VCaP (cell line): ENCODE results near the gene DIP2A.
A peak's percentile ranks its signal among the peaks of the same experiment; 100 is the strongest.
"Not testable (repeated sequence)": the region's sequence is repeated elsewhere in the genome, so short reads cannot be mapped to it uniquely, and the experiment has no call there.

ENCODE experiments used
- H3K27ac ChIP-seq: fragments of 450-650 bp; 2 replicates; pipeline ENCODE4 v1.5.1; 2017
- CTCF ChIP-seq: fragments of 450-650 bp; conservative IDR thresholded peaks from 2 replicates; pipeline ENCODE4 v1.5.1; 2017; ENCODE audit warnings: mild to moderate bottlenecking, moderate library complexity

The DIP2A gene

GRCh38 chr21:46441331-46441730 is 17.4 kb upstream of the DIP2A start:
- no peak overlapping the region for H3K27ac ChIP-seq
- TF ChIP-seq CTCF: no peak

- H3K27ac ChIP-seq: no peak overlapping the region
- TF ChIP-seq CTCF: no peak
Measured at GRCh38 chr21:46441961-46442498, 16.7 kb upstream of the DIP2A start.

- TF ChIP-seq CTCF: no peak
- H3K27ac ChIP-seq: peak overlapping the region; percentile 16
Measured at GRCh38 chr21:46442938-46443337, 15.8 kb upstream of the DIP2A start.

- peak overlapping the region; percentile 16; the same call in 1 of the 2 replicates for H3K27ac ChIP-seq
- TF ChIP-seq CTCF: no peak
Measured at GRCh38 chr21:46443910-46444309, 14.8 kb upstream of the DIP2A start.

- no peak overlapping the region for H3K27ac ChIP-seq
- TF ChIP-seq CTCF: no peak
Measured at GRCh38 chr21:46448108-46448507, 10.6 kb upstream of the DIP2A start.

GRCh38 chr21:46448855-46449254 is 9.8 kb upstream of the DIP2A start:
- not testable (repeated sequence) for H3K27ac ChIP-seq

GRCh38 chr21:46452710-46453109 is 6.0 kb upstream of the DIP2A start:
- TF ChIP-seq CTCF: no peak
- no peak overlapping the region for H3K27ac ChIP-seq

- TF ChIP-seq CTCF: no peak
- H3K27ac ChIP-seq: no peak overlapping the region
Measured at GRCh38 chr21:46454142-46454541, 4.5 kb upstream of the DIP2A start.
